Upper lobe of left lung (tissue), 6 donors: ENCODE results near the gene OSTN. TPM values are rescaled to one million over a fixed set of nuclear protein-coding genes. Genes with fewer than 3 reads are reported as not detected.
A peak's percentile ranks its signal among the peaks of the same experiment; 100 is the strongest.
"Not testable (repeated sequence)": the region's sequence is repeated elsewhere in the genome, so short reads cannot be mapped to it uniquely, and the experiment has no call there.

ENCODE experiments used
- ATAC-seq, 2 donors: fragments of 200-7000 bp; cut with Tn5 transposase; one replicate each; pipeline ENCODE4 v1.9.1; 2022; ENCODE audit warnings: mild to moderate bottlenecking in 2 of 2, moderate library complexity in 2 of 2; ENCODE audit not compliant: low FRiP score in 2 of 2
- DNase-seq, 2 donors: peaks; one replicate each; pipeline ENCODE4 v3.0.0-alpha.2; 2019 to 2020
- H3K27ac ChIP-seq, 4 donors: fragments of 200-600 bp; sonication (generic); one replicate each; pipeline ENCODE4 v1.5.1; 2016 to 2019
- H3K27me3 ChIP-seq, 4 donors: fragments of 200-600 bp; sonication (generic); one replicate each; pipeline ENCODE4 v1.5.1; 2017 to 2019
- H3K36me3 ChIP-seq, 4 donors: fragments of 200-600 bp; sonication (generic); one replicate each; pipeline ENCODE4 v1.5.1; 2016 to 2019
- H3K4me1 ChIP-seq, 4 donors: fragments of 200-600 bp; sonication (generic); one replicate each; pipeline ENCODE4 v1.5.1; 2018 to 2019
- H3K4me3 ChIP-seq, 4 donors: fragments of 200-600 bp; sonication (generic); one replicate each; pipeline ENCODE4 v1.5.1; 2017 to 2019; ENCODE audit warnings: mild to moderate bottlenecking in 2 of 4, moderate library complexity in 1 of 4
- H3K9me3 ChIP-seq, 4 donors: fragments of 200-600 bp; sonication (generic); one replicate each; pipeline ENCODE4 v1.5.1; 2018 to 2019
- EP300 ChIP-seq, 4 donors: sonication (generic); formaldehyde crosslinking; IDR thresholded peaks; one replicate each; pipeline ENCODE4 v1.5.1; 2017; ENCODE audit warnings: antibody characterized with exemption in 4 of 4, control low read depth in 2 of 4
- POLR2A ChIP-seq, 4 donors: fragments of 450-650 bp; IDR thresholded peaks; one replicate each; pipeline ENCODE4 v1.5.1; 2016 to 2017; ENCODE audit warnings: antibody characterized with exemption in 4 of 4, mild to moderate bottlenecking in 2 of 4
- POLR2AphosphoS5 ChIP-seq, 2 donors: sonication (generic); formaldehyde crosslinking; IDR thresholded peaks; one replicate each; pipeline ENCODE4 v1.5.1; 2017; ENCODE audit warnings: antibody characterized with exemption in 2 of 2
- WGBS, 2 donors: methylation state at CpG; one replicate each; pipeline ENCODE4 v1.1.5; 2017 to 2018; 5-methylcytosine and 5-hydroxymethylcytosine counted together
- total RNA-seq, 6 donors: library from RNA; depleted of rRNA in 4 of 6; stranded (reverse); fragments of >200 nt in 4 of 6; gene quantifications; one replicate each; pipeline versions ENCODE4 v1.1.0 to v1.2.1, GENCODE V29; 2016 to 2021
- TF ChIP-seq, protein P1 (sequence below), 6 experiments: fragments of 450-650 bp in 4 of 6; fragments of 200-600 bp in 2 of 6; sonication (generic) in 2 of 6; IDR thresholded peaks; one replicate each; pipeline ENCODE4 v1.5.1; 2016 to 2019; ENCODE audit warnings: antibody characterized with exemption in 6 of 6
- donor health status: DM: no; HTN: no; CAD: no; lungs with moderate emphysema.
- donor health status: DM: no; HTN: yes; CAD: no; lungs with severe emphysema.

Gene OSTN
- total RNA-seq, 6 donors from 2014 or later: not detected

DNA sequence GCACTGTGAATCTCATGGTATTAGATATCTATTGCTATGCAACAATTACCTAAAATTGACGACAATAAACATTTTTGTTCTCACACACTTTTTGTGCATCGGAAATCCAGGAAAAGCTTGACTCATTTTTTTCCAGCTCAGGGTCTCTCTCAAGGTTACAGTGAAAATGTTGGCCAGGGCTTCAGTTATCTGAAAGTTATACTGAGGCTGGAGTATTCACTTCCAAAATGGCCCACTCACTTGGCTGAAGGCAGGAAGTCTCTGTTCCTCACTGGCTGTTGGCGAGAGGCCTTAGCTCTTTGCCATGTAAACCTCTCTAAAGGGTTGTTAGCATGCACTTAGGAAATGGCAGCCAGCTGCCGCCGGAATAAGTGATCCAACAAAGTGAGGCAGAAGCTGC, 41.4 kb downstream of the OSTN start:
- Histone ChIP-seq H3K4me3 (no peak overlapping the region), H3K4me1 (peaks cover 0 to 12% (median 0%) of the 10 kb centered on the region in 4 donors), H3K9me3 (no peaks in the 10 kb centered on the region), H3K27me3 (no peaks in the 10 kb centered on the region), H3K36me3 (no peaks in the 10 kb centered on the region), H3K27ac (no peak overlapping the region)
- ATAC-seq: no peak
- no peak for DNase-seq
- WGBS, 2 donors: 75 to 82% methylated on average over 5 of the region's 5 CpGs
- TF ChIP-seq EP300 (IDR thresholded peaks at IDR 0.05): no peak
- TF ChIP-seq, protein P1, sequence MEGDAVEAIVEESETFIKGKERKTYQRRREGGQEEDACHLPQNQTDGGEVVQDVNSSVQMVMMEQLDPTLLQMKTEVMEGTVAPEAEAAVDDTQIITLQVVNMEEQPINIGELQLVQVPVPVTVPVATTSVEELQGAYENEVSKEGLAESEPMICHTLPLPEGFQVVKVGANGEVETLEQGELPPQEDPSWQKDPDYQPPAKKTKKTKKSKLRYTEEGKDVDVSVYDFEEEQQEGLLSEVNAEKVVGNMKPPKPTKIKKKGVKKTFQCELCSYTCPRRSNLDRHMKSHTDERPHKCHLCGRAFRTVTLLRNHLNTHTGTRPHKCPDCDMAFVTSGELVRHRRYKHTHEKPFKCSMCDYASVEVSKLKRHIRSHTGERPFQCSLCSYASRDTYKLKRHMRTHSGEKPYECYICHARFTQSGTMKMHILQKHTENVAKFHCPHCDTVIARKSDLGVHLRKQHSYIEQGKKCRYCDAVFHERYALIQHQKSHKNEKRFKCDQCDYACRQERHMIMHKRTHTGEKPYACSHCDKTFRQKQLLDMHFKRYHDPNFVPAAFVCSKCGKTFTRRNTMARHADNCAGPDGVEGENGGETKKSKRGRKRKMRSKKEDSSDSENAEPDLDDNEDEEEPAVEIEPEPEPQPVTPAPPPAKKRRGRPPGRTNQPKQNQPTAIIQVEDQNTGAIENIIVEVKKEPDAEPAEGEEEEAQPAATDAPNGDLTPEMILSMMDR (IDR thresholded peaks at IDR 0.05): no peak
- no peak for TF ChIP-seq POLR2AphosphoS5 (IDR thresholded peaks at IDR 0.05)
- no peak for TF ChIP-seq POLR2A (IDR thresholded peaks at IDR 0.05)

DNA sequence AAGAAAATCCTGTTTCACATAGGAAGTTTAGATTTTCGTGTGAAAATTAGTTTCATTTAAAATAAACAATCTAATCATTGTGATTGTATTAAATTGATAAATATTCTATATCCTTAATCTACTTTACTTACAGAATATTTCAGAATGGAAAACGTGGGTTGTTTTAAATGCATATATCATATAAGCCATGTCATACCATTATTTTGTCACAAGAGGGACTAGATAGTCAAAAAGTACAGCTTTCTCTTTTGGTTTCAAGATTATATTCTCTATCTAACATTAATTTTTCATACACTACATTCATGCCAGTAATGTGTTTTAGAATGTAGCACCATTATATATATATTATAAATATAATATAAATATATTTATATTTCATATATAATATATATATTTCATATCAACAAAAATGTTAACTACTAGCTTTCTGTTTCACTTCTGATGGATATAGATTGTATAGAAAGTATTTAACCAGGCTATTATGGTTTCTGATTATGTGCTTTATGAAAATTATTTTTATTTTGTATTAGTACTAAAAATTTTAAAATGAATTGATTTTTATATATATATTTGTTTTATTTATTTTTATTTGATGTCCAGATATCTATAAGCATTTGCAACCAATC, 45.3 kb downstream of the OSTN start:
- DNase-seq (no peak), ATAC-seq (peak in 1 of 2 donors; percentile 57)
- H3K4me3 ChIP-seq: no peak overlapping the region
- H3K9me3 ChIP-seq: no peaks in the 10 kb centered on the region
- WGBS, 2 donors: 24 to 30% methylated on average over 2 of the region's 2 CpGs
- peaks cover 0 to 5% (median 0%) of the 10 kb centered on the region in 4 donors for H3K4me1 ChIP-seq
- H3K27me3 ChIP-seq: no peaks in the 10 kb centered on the region
- H3K27ac ChIP-seq: no peak overlapping the region
- no peaks in the 10 kb centered on the region for H3K36me3 ChIP-seq
- TF ChIP-seq, protein P1 (IDR thresholded peaks at IDR 0.05): peak in 4 of 6 experiments; percentile 37 to 49 (median 46)
- TF ChIP-seq EP300 (IDR thresholded peaks at IDR 0.05): no peak
- no peak for TF ChIP-seq POLR2A (IDR thresholded peaks at IDR 0.05)

DNA sequence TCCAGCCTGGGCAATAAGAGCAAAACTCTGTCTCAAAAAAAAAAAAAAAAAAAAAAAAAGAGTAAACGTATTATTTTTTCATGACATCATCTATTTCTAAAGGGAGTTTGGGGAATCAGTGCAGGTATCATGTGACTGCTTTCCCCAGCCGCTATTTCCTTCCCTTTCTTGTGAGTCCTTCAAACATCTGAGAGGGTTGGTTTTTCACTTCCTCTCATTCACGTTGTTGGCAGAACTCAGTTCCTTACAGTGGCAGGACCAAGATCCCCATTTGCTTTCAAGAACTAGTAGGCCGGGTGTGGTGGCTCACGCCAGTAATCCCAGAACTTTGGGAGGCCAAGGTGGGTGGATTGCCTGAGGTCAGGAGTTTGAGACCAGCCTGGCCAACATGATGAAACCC, 47.0 kb downstream of the OSTN start:
- peak in 1 of 2 donors; percentile 57 for DNase-seq
- peak in 1 of 2 donors; percentile 90 for ATAC-seq
- not testable (repeated sequence) for H3K36me3 ChIP-seq, H3K4me3 ChIP-seq, H3K27me3 ChIP-seq, H3K27ac ChIP-seq, H3K9me3 ChIP-seq, H3K4me1 ChIP-seq
- WGBS, 2 donors: 44 to 66% methylated on average over 5 of the region's 5 CpGs

DNA sequence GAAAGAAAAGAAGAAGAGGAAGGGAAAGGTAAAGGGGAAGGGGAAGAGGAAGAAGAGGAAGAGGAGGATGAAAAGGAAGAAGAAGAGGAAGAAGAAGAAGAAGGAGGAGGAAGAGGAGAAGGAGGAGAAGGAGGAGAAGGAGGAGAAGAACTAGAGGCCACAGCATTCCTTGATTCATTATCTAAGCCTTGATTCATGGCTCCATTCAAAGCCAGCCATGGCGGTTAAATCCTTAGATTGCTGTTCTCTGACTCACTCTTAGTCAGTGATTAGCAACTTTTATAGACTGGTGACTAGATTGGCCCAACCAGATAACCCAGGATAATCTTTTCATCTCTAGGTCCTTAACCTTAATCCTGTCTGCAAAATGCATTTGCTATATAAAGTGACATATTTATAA, 47.6 kb downstream of the OSTN start:
- ATAC-seq (no peak), DNase-seq (no peak)
- WGBS, 2 donors: 85 to 90% methylated on average over 1 of the region's 1 CpG
- Histone ChIP-seq H3K4me3 (no peak overlapping the region), H3K27ac (no peak overlapping the region), H3K4me1 (no peaks in the 10 kb centered on the region), H3K9me3 (no peaks in the 10 kb centered on the region), H3K27me3 (no peaks in the 10 kb centered on the region), H3K36me3 (no peaks in the 10 kb centered on the region)
- TF ChIP-seq EP300 (IDR thresholded peaks at IDR 0.05) (no peak), POLR2A (IDR thresholded peaks at IDR 0.05) (no peak), POLR2AphosphoS5 (IDR thresholded peaks at IDR 0.05) (no peak)
- TF ChIP-seq, protein P1 (IDR thresholded peaks at IDR 0.05): no peak

DNA sequence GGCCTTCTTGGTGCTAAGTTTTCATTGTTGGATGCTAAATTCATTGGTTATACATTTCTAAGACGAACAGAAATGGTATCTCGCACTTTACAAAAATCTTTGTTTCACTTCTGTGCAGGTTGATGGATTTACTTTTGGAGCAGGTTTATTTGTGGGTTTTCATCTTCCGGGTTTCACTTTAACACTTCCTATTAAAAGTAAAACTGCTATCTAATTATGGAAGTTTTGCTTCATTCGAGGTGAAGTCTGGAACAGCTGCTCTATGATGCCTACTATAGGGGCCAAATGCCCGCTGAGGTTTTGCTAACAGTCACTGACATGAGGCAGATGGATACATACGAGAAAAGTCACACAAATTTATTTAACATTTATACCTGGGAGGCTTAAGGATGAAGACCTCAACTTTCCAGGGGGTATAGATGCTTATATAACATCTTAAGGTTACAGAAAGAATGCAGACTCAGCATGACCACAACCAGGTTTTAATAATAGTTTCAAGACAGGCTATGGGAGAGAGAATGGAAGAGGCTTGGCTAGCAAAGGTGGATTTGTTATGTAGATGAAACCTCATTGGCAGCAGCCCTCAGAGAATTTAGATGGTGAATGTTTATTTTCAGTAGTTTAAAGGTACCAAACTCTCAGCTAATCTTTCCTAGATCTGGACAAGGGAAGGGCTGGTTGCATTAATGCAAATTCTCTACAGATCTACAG, 54.2 kb downstream of the OSTN start:
- WGBS, 2 donors: 74% methylated on average over 6 of the region's 6 CpGs
- no peak overlapping the region for H3K27ac ChIP-seq
- no peaks in the 10 kb centered on the region for H3K4me1 ChIP-seq
- ATAC-seq: no peak
- no peaks in the 10 kb centered on the region for H3K9me3 ChIP-seq
- DNase-seq: no peak
- H3K36me3 ChIP-seq: no peaks in the 10 kb centered on the region
- no peaks in the 10 kb centered on the region for H3K27me3 ChIP-seq
- TF ChIP-seq, protein P1 (IDR thresholded peaks at IDR 0.05): no peak
- TF ChIP-seq POLR2AphosphoS5 (IDR thresholded peaks at IDR 0.05): no peak
- TF ChIP-seq EP300 (IDR thresholded peaks at IDR 0.05): no peak
- no peak for TF ChIP-seq POLR2A (IDR thresholded peaks at IDR 0.05)
- no peak overlapping the region for H3K4me3 ChIP-seq
